Endothelial cell of umbilical vein (primary cell): ENCODE results near the gene KIF18A. TPM values are rescaled to one million over a fixed set of nuclear protein-coding genes. Genes with fewer than 3 reads are reported as not detected.

ENCODE experiments used
- BruUV-seq: library from RNA; stranded (reverse); fragments of 400-500 nt; replicated peaks from 2 replicates; lab custom pipeline; 2021; lab: Mats Ljungman, UMichigan
- CTCF ChIA-PET: fragments of 300-600, 350-600 bp; sonication (Branson Sonifier 250); formaldehyde crosslinking; loops from one replicate; lab custom pipeline; 2021; ENCODE audit warnings: antibody characterized with exemption, inconsistent platforms; lab: Charles Lee
- POLR2A ChIA-PET: fragments of 300-600, 350-600 bp; sonication (Branson Sonifier 250); formaldehyde crosslinking; loops from one replicate; lab custom pipeline; 2021; ENCODE audit warnings: antibody characterized with exemption, inconsistent platforms; lab: Charles Lee
- DNase-seq: peaks from one replicate; pipeline ENCODE4 v3.0.0-alpha.2; 2011; ENCODE audit warnings: low read depth, low spot score
- FAIRE-seq: peaks from 2 replicates; lab custom pipeline; 2011; peaks lifted over from hg19 to GRCh38; lab: Jason Lieb, UNC
- H2AFZ ChIP-seq: 2 replicates; pipeline ENCODE4 v1.6.0; 2012; ENCODE audit warnings: low read depth, low read length, control low read depth, inconsistent platforms
- H3K27ac ChIP-seq: 2 replicates; pipeline ENCODE4 v1.5.1; 2011; ENCODE audit warnings: low read depth, mild to moderate bottlenecking, control low read depth, low read length, moderate library complexity; ENCODE audit not compliant: insufficient read depth
- H3K27me3 ChIP-seq, 2 experiments: 2 replicates each; pipeline versions ENCODE4 v1.6.0 to v1.6.1; 2011; ENCODE audit warnings: low read length in 2 of 2, mixed read lengths in 1 of 2; ENCODE audit not compliant: control insufficient read depth in 2 of 2, insufficient read depth in 2 of 2
- H3K36me3 ChIP-seq, 2 experiments: 2 replicates in 1 of 2; 3 replicates in 1 of 2; pipeline ENCODE4 v1.5.1; 2011; ENCODE audit warnings: low read length in 2 of 2, mild to moderate bottlenecking in 1 of 2, moderate library complexity in 1 of 2; ENCODE audit not compliant: control insufficient read depth in 2 of 2, insufficient read depth in 2 of 2; ENCODE audit errors: extremely low read depth in 1 of 2
- H3K4me1 ChIP-seq: 3 replicates; pipeline ENCODE4 v1.5.1; 2011; ENCODE audit warnings: mild to moderate bottlenecking, low read length; ENCODE audit not compliant: control insufficient read depth, insufficient read depth; ENCODE audit errors: extremely low read depth
- H3K4me2 ChIP-seq: 2 replicates; pipeline ENCODE4 v1.6.1; 2011; ENCODE audit warnings: low read length, control low read depth, mixed read lengths; ENCODE audit not compliant: insufficient read depth
- H3K4me3 ChIP-seq, 3 experiments: fragments of 200-600 bp in 1 of 3; sonication (generic), shearing (Covaris generic) in 1 of 3; replicated peaks in 1 of 3; 2 replicates each; pipeline ENCODE4 v1.5.1; 2011 to 2016; ENCODE audit warnings: control low read depth in 3 of 3, low read length in 3 of 3, mild to moderate bottlenecking in 2 of 3, inconsistent platforms in 1 of 3, low read depth in 1 of 3, moderate library complexity in 1 of 3; ENCODE audit not compliant: insufficient read depth in 1 of 3
- H3K79me2 ChIP-seq: 2 replicates; pipeline ENCODE4 v1.6.0; 2012; ENCODE audit warnings: low read length, inconsistent platforms; ENCODE audit not compliant: control insufficient read depth, insufficient read depth
- H3K9ac ChIP-seq: replicated peaks from 2 replicates; pipeline ENCODE3; 2011; ENCODE audit warnings: low read length, control low read depth; ENCODE audit not compliant: insufficient read depth; ENCODE audit errors: extremely low read depth
- H3K9me1 ChIP-seq: replicated peaks from 3 replicates; pipeline ENCODE4 v1.6.0; 2011; ENCODE audit warnings: mild to moderate bottlenecking, low read length; ENCODE audit not compliant: control insufficient read depth, insufficient read depth; ENCODE audit errors: extremely low read depth
- H3K9me3 ChIP-seq: replicated peaks from 2 replicates; pipeline ENCODE4 v1.5.1; 2012; ENCODE audit warnings: low read length, inconsistent platforms; ENCODE audit not compliant: control insufficient read depth, insufficient read depth
- H4K20me1 ChIP-seq: replicated peaks from 2 replicates; pipeline ENCODE3; 2011; ENCODE audit warnings: mild to moderate bottlenecking, low read length; ENCODE audit not compliant: control insufficient read depth, insufficient read depth; ENCODE audit errors: extremely low read depth
- CTCF ChIP-seq, 2 donors: IDR thresholded peaks; 1 replicate in 1 of 2; 2 replicates in 1 of 2; pipeline ENCODE4 v1.5.1; 2011; ENCODE audit warnings: low read length in 2 of 2, mild to moderate bottlenecking in 2 of 2, moderate library complexity in 2 of 2, control low read depth in 1 of 2, inconsistent platforms in 1 of 2, low read depth in 1 of 2; ENCODE audit not compliant: insufficient read depth in 1 of 2; ENCODE audit errors: extremely low read depth in 1 of 2
- EZH2 ChIP-seq: IDR thresholded peaks from 2 replicates; pipeline ENCODE4 v1.6.1; 2012; ENCODE audit warnings: borderline replicate concordance, low read depth, mild to moderate bottlenecking, moderate library complexity, low read length, inconsistent platforms; ENCODE audit not compliant: severe bottlenecking
- FOS ChIP-seq: IDR thresholded peaks from 2 replicates; pipeline ENCODE4 v1.6.1; 2011; ENCODE audit warnings: mild to moderate bottlenecking, low read length, moderate library complexity, borderline replicate concordance; ENCODE audit not compliant: insufficient read depth
- GATA2 ChIP-seq: IDR thresholded peaks from 2 replicates; pipeline ENCODE4 v1.7.0; 2011; ENCODE audit warnings: low read depth, mild to moderate bottlenecking, moderate library complexity, mixed read lengths, low read length; ENCODE audit not compliant: insufficient read length, insufficient read depth
- JUN ChIP-seq: IDR thresholded peaks from 2 replicates; pipeline ENCODE4 v1.6.1; 2011; ENCODE audit warnings: borderline replicate concordance, low read depth; ENCODE audit not compliant: insufficient read length, insufficient read depth
- MAX ChIP-seq: IDR thresholded peaks from 2 replicates; pipeline ENCODE4 v1.6.1; 2011; ENCODE audit not compliant: insufficient read depth, insufficient read length
- MYC ChIP-seq: IDR thresholded peaks from one replicate; pipeline ENCODE4 v1.6.1; 2011; ENCODE audit warnings: mild to moderate bottlenecking, low read depth, low read length
- POLR2A ChIP-seq: IDR thresholded peaks from 2 replicates; pipeline ENCODE4 v1.6.1; 2012; ENCODE audit warnings: low read depth, mild to moderate bottlenecking, control low read depth, low read length
- POLR2AphosphoS5 ChIP-seq: IDR thresholded peaks from 2 replicates; pipeline ENCODE4 v1.6.1; 2012; ENCODE audit warnings: low read depth, mild to moderate bottlenecking, control low read depth, low read length, moderate library complexity; ENCODE audit not compliant: insufficient read depth
- dilution Hi-C: fragments of 300-500 bp; cut with MboI; formaldehyde crosslinking; loops from one replicate; pipeline ENCODE4 v1.15.0; 2019; ENCODE audit warnings: low sequenced_read_pairs; ENCODE audit not compliant: extremely low pct_ligation_motif_present
- intact Hi-C: fragments of 100-400 bp; cut with micrococcal nuclease; formaldehyde crosslinking; loops from one replicate; pipeline ENCODE4 v1.10.0; 2022
- polyA plus RNA-seq, 4 experiments: library from polyadenylated mRNA; depleted of rRNA in 3 of 4; stranded (reverse) in 3 of 4; unstranded in 1 of 4; fragments of >200 nt; gene quantifications; 2 replicates each; pipeline versions ENCODE4 v1.2.1 to v1.2.3, GENCODE V29; 2011 to 2012; ENCODE audit warnings: missing spikeins in 1 of 4
- total RNA-seq: library from RNA; stranded (reverse); gene quantifications from 2 replicates; pipeline ENCODE4 v1.2.3, GENCODE V29; 2021

Gene KIF18A
- total and polyA plus RNA-seq, 2 donors (not counting 3 experiments of a cell fraction or from before 2014, with no cell fraction given), result 2.5 to 18.5 TPM

DNA sequence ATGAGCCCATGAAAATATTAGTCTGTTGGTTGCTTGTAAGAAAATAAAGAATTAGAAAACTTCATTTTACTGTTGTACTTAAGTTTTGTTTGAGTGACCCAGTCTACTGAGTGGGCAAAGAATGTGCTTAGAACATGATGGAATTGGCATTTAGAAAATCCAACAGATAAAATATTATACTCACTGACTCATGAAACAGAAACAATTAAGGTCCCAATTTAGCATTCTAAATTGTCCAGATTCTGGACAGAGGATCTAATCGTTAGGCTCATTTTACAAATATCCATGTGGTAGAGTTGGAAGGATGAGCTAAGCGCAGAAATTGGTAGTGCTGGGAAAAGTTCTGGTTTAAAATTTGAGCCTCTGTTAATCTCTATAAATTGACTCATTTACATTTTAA is 45.6 kb upstream of the KIF18A start:
- Histone ChIP-seq H3K79me2 (no peaks in the 10 kb centered on the region), H3K27me3 (no peaks in the 10 kb centered on the region), H2AFZ (no peak overlapping the region), H3K36me3 (peaks cover 0 to 3% of the 10 kb centered on the region in 2 experiments), H3K4me3 (no peak overlapping the region), H3K4me2 (no peak overlapping the region), H3K9ac (no peak overlapping the region), H3K27ac (no peak overlapping the region), H3K9me1 (no peaks in the 10 kb centered on the region), H3K9me3 (no peaks in the 10 kb centered on the region), H4K20me1 (no peaks in the 10 kb centered on the region), H3K4me1 (no peaks in the 10 kb centered on the region)
- TF ChIP-seq POLR2A (no peak), FOS (no peak)
- ChIA-PET CTCF (no interaction called here), POLR2A (no interaction called here)
- intact Hi-C loops, result loop anchor here (1.0 kb wide), 1 partner anchor 34 kb away; no protein-coding TSS in a partner anchor
- DNase-seq (no peak), FAIRE-seq (no peak)
- dilution Hi-C loops, result no loop called here
- BruUV-seq, result no TSS peak

GRCh38 chr11:28152743-28153142 is 44.8 kb upstream of the KIF18A start:
- POLR2A ChIA-PET, result no interaction called here
- Histone ChIP-seq H3K36me3 (no peaks in the 10 kb centered on the region), H3K27ac (no peak overlapping the region), H3K9me1 (no peaks in the 10 kb centered on the region), H3K4me2 (no peak overlapping the region), H3K9ac (no peak overlapping the region), H3K79me2 (no peaks in the 10 kb centered on the region), H3K27me3 (no peaks in the 10 kb centered on the region), H3K4me3 (no peak overlapping the region), H3K9me3 (no peaks in the 10 kb centered on the region), H2AFZ (no peak overlapping the region), H4K20me1 (no peaks in the 10 kb centered on the region), H3K4me1 (no peaks in the 10 kb centered on the region)
- CTCF ChIA-PET, result no interaction called here
- FAIRE-seq, result no peak
- dilution Hi-C loops (no loop called here), intact Hi-C loops (loop anchor here (1.0 kb wide), 1 partner anchor 35 kb away; no protein-coding TSS in a partner anchor)
- DNase-seq, result no peak
- TF ChIP-seq JUN (no peak), CTCF (IDR thresholded peaks at IDR 0.05; ENCODE audit: extremely low read depth in 1 of 2, insufficient read depth in 1 of 2, low read depth in 1 of 2, low read length in 2 of 2) (no peak), MYC (no peak), GATA2 (no peak), POLR2A (no peak), FOS (no peak), MAX (no peak), EZH2 (no peak), POLR2AphosphoS5 (no peak)
- BruUV-seq, result no TSS peak
